Daoy (cell line): ENCODE measurements around the gene PDGFC. TPM values are rescaled to one million over a fixed set of nuclear protein-coding genes. Genes with fewer than 3 reads are reported as not detected.

Experiments
- DNase-seq: peaks from one replicate; pipeline ENCODE4 v3.0.0-alpha.2; 2015; ENCODE audit warnings: low read depth
- total RNA-seq: library from RNA; depleted of rRNA; stranded (reverse); fragments of >200 nt; shearing (Covaris generic); gene quantifications from 2 replicates; pipeline ENCODE4 v1.2.3, GENCODE V29; 2014; rRNA removed

The PDGFC gene
- total RNA-seq = 34.0 and 53.0 TPM in 2 replicates

GRCh38 chr4:156971676-156972378, at the start of gene PDGFC:
Gene PDGFC (minus strand): TSS chr4:156971799. CDS start chr4:156970903, 896 bp downstream.
- DNase-seq = peak; percentile 69

- no peak for DNase-seq
Observed at GRCh38 chr4:157020882-157021281, 49.3 kb upstream of the PDGFC start.

- DNase-seq = no peak
Observed at GRCh38 chr4:157018920-157019490, 47.4 kb upstream of the PDGFC start.

- peak; percentile 55 for DNase-seq
Observed at GRCh38 chr4:157014621-157015591, 43.3 kb upstream of the PDGFC start.

- no peak for DNase-seq
Observed at GRCh38 chr4:157013656-157014055, 42.1 kb upstream of the PDGFC start.

GRCh38 chr4:157012781-157013180, 41.2 kb upstream of the PDGFC start:
- DNase-seq = no peak

- DNase-seq = no peak
Observed at GRCh38 chr4:157012296-157012695, 40.7 kb upstream of the PDGFC start.

- no peak for DNase-seq
Observed at GRCh38 chr4:157010630-157011029, 39.0 kb upstream of the PDGFC start.

GRCh38 chr4:157005831-157006230, 34.2 kb upstream of the PDGFC start:
- DNase-seq = no peak

GRCh38 chr4:157005193-157005592, 33.6 kb upstream of the PDGFC start:
- no peak for DNase-seq

GRCh38 chr4:157004279-157005161, 32.9 kb upstream of the PDGFC start:
- DNase-seq = no peak

GRCh38 chr4:156999175-156999517, 27.5 kb upstream of the PDGFC start:
- peak; percentile 85 for DNase-seq

- no peak for DNase-seq
Observed at GRCh38 chr4:156998500-156999174, 27.0 kb upstream of the PDGFC start.

- no peak for DNase-seq
Observed at GRCh38 chr4:156992943-156993342, 21.3 kb upstream of the PDGFC start.

GRCh38 chr4:156991161-156991560, 19.6 kb upstream of the PDGFC start:
- no peak for DNase-seq

GRCh38 chr4:156983366-156983765, 11.8 kb upstream of the PDGFC start:
- DNase-seq = no peak

GRCh38 chr4:156981262-156981769, 9.7 kb upstream of the PDGFC start:
- DNase-seq = no peak

- DNase-seq = peak; percentile 86
Observed at GRCh38 chr4:156977435-156978160, 6.0 kb upstream of the PDGFC start.

- DNase-seq = peak; percentile 34
Observed at GRCh38 chr4:156976147-156976546, 4.5 kb upstream of the PDGFC start.

- no peak for DNase-seq
Observed at GRCh38 chr4:156975686-156976085, 4.1 kb upstream of the PDGFC start.
